Measurements from ENCODE around the gene PRPSAP1. TPM values are rescaled to one million over a fixed set of nuclear protein-coding genes. Genes with fewer than 3 reads are reported as not detected.

The PRPSAP1 gene
- total RNA-seq, 1 donor from 2014 or later = 26.7 TPM

DNA sequence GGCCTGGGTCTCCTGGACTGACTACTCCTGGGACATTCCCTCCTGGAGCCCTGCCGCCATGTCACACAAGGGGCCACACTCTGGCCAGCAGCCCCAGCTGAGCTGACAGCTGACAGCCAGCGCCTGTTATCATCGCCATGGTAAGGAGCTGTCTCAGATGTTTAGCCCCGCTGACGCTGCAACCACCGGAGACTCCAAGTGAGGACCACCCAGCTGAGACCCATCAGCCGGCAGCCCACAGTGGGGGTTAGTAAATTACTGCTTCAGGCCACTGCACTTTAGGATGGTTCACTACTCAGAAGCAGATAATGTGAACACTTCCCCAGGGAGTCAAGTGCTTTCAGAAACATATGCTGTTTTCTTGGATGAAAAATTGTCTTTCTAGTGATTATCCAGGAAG lies 16.1 kb upstream of the PRPSAP1 start:
- ChIA-PET CTCF (interaction anchor here (1.8 kb wide), 1 partner anchor 28 kb away, joined by 6 read pairs; no protein-coding TSS in a partner anchor), POLR2A (interaction anchor here (0.7 kb wide), 1 partner anchor 59 kb away, joined by 3 read pairs; no protein-coding TSS in a partner anchor)
- no peak overlapping the region for H3K4me3 Mint-ChIP-seq
- TF ChIP-seq, protein P1, sequence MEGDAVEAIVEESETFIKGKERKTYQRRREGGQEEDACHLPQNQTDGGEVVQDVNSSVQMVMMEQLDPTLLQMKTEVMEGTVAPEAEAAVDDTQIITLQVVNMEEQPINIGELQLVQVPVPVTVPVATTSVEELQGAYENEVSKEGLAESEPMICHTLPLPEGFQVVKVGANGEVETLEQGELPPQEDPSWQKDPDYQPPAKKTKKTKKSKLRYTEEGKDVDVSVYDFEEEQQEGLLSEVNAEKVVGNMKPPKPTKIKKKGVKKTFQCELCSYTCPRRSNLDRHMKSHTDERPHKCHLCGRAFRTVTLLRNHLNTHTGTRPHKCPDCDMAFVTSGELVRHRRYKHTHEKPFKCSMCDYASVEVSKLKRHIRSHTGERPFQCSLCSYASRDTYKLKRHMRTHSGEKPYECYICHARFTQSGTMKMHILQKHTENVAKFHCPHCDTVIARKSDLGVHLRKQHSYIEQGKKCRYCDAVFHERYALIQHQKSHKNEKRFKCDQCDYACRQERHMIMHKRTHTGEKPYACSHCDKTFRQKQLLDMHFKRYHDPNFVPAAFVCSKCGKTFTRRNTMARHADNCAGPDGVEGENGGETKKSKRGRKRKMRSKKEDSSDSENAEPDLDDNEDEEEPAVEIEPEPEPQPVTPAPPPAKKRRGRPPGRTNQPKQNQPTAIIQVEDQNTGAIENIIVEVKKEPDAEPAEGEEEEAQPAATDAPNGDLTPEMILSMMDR (IDR thresholded peaks at IDR 0.05) = no peak
- no peaks in the 10 kb centered on the region for H3K9me3 Mint-ChIP-seq
- H3K27ac Mint-ChIP-seq = no peak overlapping the region
- H3K4me1 Mint-ChIP-seq = no peaks in the 10 kb centered on the region
- peaks cover 4% of the 10 kb centered on the region for H3K27me3 Mint-ChIP-seq
- intact Hi-C loops (cut with micrococcal nuclease) = no loop called here
- no peaks in the 10 kb centered on the region for H3K36me3 Mint-ChIP-seq (ENCODE audit: low read depth)
- no peak for ATAC-seq (ENCODE audit: low read depth)
- no peak for DNase-seq

DNA sequence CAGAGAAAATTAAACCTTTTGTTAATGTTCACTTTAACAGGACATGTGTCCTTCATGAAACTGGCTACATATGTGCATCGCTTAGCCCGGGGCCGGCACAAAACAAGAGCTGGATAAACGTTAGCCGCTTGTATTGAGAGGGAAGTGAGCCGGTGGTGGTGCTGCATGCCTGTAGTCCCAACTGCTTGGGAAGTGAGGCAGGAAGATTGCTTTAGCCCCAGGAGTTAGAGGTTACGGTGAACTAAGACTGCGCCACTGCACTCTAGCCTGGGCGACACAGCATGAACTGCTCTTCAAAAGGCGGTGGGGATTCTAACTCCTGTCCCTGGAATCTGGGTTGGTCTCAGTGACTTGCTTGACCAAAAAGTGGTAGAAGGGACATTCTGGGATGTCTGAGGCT lies 15.7 kb upstream of the PRPSAP1 start:
- Mint-ChIP-seq H3K4me1 (no peaks in the 10 kb centered on the region), H3K9me3 (no peaks in the 10 kb centered on the region), H3K36me3 (ENCODE audit: low read depth) (no peaks in the 10 kb centered on the region), H3K27me3 (peaks cover 4% of the 10 kb centered on the region), H3K4me3 (no peak overlapping the region), H3K27ac (no peak overlapping the region)
- no peak for DNase-seq
- ChIA-PET CTCF (no interaction called here), POLR2A (no interaction called here)
- intact Hi-C loops (cut with micrococcal nuclease) = no loop called here
- TF ChIP-seq, protein P1 (IDR thresholded peaks at IDR 0.05) = no peak
- ATAC-seq (ENCODE audit: low read depth) = no peak

DNA sequence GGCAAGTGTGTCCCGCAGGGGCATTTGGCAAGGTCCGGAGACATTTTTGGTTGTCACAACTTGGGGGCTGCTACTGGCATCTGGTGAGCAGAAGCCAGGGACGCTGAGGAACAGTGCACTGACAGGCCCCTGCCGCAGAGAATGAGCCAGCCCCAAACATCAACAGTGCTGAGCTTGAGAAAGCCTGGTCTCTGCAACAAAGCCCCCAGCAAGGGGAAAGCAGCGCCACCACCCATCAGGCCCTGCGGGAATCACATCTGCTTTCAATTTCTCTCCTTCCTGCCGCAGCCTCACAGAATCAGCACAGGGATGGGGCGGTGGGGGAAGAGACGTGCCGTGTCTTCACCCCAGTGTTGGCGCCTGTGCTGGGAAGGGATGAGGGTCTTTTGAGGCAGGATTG lies 14.8 kb upstream of the PRPSAP1 start:
- Mint-ChIP-seq H3K36me3 (ENCODE audit: low read depth) (no peaks in the 10 kb centered on the region), H3K4me1 (no peaks in the 10 kb centered on the region), H3K9me3 (no peaks in the 10 kb centered on the region), H3K27me3 (peaks cover 4% of the 10 kb centered on the region), H3K4me3 (no peak overlapping the region), H3K27ac (no peak overlapping the region)
- POLR2A ChIA-PET = no interaction called here
- ATAC-seq (ENCODE audit: low read depth) = no peak
- DNase-seq = no peak
- CTCF ChIA-PET = no interaction called here
- intact Hi-C loops (cut with micrococcal nuclease) = no loop called here
- TF ChIP-seq, protein P1 (IDR thresholded peaks at IDR 0.05) = no peak

DNA sequence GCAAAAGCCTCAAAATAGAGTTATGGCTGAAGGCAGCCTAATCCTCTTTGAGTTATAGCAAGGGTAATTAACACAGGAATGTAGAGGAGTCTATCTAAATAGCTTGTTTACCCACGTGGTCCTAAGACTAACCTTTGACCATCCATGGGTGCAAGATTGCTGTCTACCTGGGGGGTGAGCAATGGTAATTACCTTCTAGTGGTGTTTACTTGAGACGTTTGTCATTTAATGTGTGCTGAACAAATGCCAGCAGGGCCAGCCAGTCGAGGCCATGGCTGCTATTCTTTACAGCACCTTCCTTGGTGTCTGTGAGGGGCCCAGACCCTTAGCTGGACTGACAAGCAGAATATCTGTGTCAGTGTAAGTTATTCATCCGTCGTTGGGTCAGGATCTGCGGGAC lies 13.9 kb upstream of the PRPSAP1 start:
- intact Hi-C loops (cut with micrococcal nuclease) = no loop called here
- H3K9me3 Mint-ChIP-seq = no peaks in the 10 kb centered on the region
- POLR2A ChIA-PET = no interaction called here
- CTCF ChIA-PET = interaction anchor here (0.5 kb wide), 1 partner anchor 167 kb away, joined by 3 read pairs; no protein-coding TSS in a partner anchor
- DNase-seq (no peak), ATAC-seq (ENCODE audit: low read depth) (no peak)
- H3K36me3 Mint-ChIP-seq (ENCODE audit: low read depth) = no peaks in the 10 kb centered on the region
- H3K4me1 Mint-ChIP-seq = peaks cover 3% of the 10 kb centered on the region
- H3K4me3 Mint-ChIP-seq = no peak overlapping the region
- peaks cover 4% of the 10 kb centered on the region for H3K27me3 Mint-ChIP-seq
- H3K27ac Mint-ChIP-seq = no peak overlapping the region
- TF ChIP-seq, protein P1 (IDR thresholded peaks at IDR 0.05) = no peak

DNA sequence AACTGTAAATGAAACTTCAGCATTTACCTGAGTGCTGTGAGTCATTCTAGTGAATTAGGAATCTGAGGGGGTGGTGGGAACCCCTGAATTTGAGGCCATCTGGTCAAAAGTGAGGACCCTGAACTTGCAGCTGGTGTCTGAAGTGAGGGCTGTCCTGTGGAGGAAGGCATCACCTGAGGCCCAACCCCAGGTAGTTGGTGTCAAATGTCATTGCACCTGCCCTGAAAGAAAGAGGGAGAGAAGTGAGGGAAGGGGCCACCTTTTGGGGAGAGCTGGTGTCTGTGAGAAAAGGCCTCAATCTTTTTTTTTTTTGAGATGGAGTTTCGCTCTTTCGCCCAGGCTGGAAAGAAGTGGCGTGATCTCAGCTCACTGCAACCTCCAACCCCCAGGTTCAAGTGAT lies 12.5 kb upstream of the PRPSAP1 start:
- H3K36me3 Mint-ChIP-seq (ENCODE audit: low read depth) = no peaks in the 10 kb centered on the region
- H3K9me3 Mint-ChIP-seq = no peaks in the 10 kb centered on the region
- peaks cover 2% of the 10 kb centered on the region for H3K27me3 Mint-ChIP-seq
- POLR2A ChIA-PET = interaction anchor here (0.5 kb wide), 1 partner anchor 149 kb away, joined by 8 read pairs; no protein-coding TSS in a partner anchor
- DNase-seq (no peak), ATAC-seq (ENCODE audit: low read depth) (no peak)
- H3K27ac Mint-ChIP-seq = no peak overlapping the region
- CTCF ChIA-PET = interaction anchor here (0.8 to 1.4 kb wide), 2 partner anchors 32 kb away, joined by 4 to 6 read pairs; no protein-coding TSS in a partner anchor
- peaks cover 3% of the 10 kb centered on the region for H3K4me1 Mint-ChIP-seq
- TF ChIP-seq, protein P1 (IDR thresholded peaks at IDR 0.05) = no peak
- intact Hi-C loops (cut with micrococcal nuclease) = no loop called here
- no peak overlapping the region for H3K4me3 Mint-ChIP-seq
